HUES48 (cell line): ENCODE measurements around the gene FSHB.

Experiments
- H3K27ac ChIP-seq: one replicate; pipeline ENCODE4 v1.7.0; 2013; ENCODE audit warnings: low read depth, low read length, inconsistent platforms
- H3K27me3 ChIP-seq: 2 replicates; pipeline ENCODE4 v1.6.1; 2013; ENCODE audit warnings: mild to moderate bottlenecking, low read length; ENCODE audit not compliant: control insufficient read depth, insufficient read depth
- H3K36me3 ChIP-seq: 2 replicates; pipeline ENCODE4 v1.6.1; 2013; ENCODE audit warnings: low read length; ENCODE audit not compliant: control insufficient read depth, insufficient read depth
- H3K4me1 ChIP-seq: 2 replicates; pipeline ENCODE4 v1.6.1; 2013; ENCODE audit warnings: mild to moderate bottlenecking, low read length; ENCODE audit not compliant: control insufficient read depth, insufficient read depth
- H3K4me3 ChIP-seq: 2 replicates; pipeline ENCODE4 v1.5.1; 2013; ENCODE audit warnings: mild to moderate bottlenecking, low read depth, low read length
- H3K9ac ChIP-seq: 2 replicates; pipeline ENCODE4 v1.6.1; 2013; ENCODE audit warnings: mild to moderate bottlenecking, low read depth, low read length, moderate library complexity
- H3K9me3 ChIP-seq: 2 replicates; pipeline ENCODE4 v1.6.1; 2013; ENCODE audit warnings: low read length; ENCODE audit not compliant: control insufficient read depth, insufficient read depth

Gene FSHB

GRCh38 chr11:30225642-30226041 lies 5.2 kb upstream of the FSHB start:
- H3K36me3 ChIP-seq: no peaks in the 10 kb centered on the region
- no peak overlapping the region for H3K4me3 ChIP-seq
- no peak overlapping the region for H3K27ac ChIP-seq

DNA sequence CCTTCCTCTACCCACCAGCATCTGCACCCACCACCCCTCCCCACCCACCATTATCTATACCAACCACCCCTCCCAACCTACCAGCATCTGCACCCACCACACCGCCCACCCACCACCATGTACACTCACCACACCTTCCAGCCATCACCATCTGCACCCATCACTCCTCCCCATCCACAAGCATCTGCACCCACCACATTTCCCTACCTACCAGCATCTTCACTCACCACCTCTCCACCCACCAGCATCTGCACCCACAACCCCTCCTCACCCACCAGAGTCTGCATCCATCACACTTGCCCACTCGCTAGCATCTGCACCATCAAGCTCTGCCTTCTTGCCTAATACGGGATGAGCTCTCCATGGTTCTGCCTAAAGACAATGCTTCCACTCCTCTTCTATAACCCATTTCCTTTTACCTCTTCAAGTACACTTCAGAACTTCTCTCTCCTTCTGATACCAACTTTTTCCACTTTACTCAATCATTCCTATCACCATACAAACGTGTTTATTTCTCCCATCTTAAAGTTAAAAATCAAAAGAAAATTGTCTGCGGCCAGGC lies 2.4 kb upstream of the FSHB start:
- Histone ChIP-seq H3K27me3 (no peaks in the 10 kb centered on the region), H3K4me1 (no peaks in the 10 kb centered on the region), H3K4me3 (no peak overlapping the region), H3K36me3 (no peaks in the 10 kb centered on the region), H3K9me3 (0 out of 2 replicates have a peak, but pooled peaks cover 5% of the 10 kb centered on the region), H3K9ac (no peak overlapping the region), H3K27ac (no peak overlapping the region)

More at GRCh38 chr11:30225642-30226041, 5.2 kb upstream of the FSHB start:
- no peaks in the 10 kb centered on the region for H3K27me3 ChIP-seq
- H3K9ac ChIP-seq: no peak overlapping the region
- 0 out of 2 replicates have a peak, but pooled peaks cover 5% of the 10 kb centered on the region for H3K9me3 ChIP-seq
- H3K4me1 ChIP-seq: no peaks in the 10 kb centered on the region

GRCh38 chr11:30239025-30239424 lies 8.2 kb downstream of the FSHB start:
- H3K9ac ChIP-seq: no peak overlapping the region
- no peaks in the 10 kb centered on the region for H3K27me3 ChIP-seq
- no peak overlapping the region for H3K4me3 ChIP-seq
- no peaks in the 10 kb centered on the region for H3K36me3 ChIP-seq
- H3K27ac ChIP-seq: no peak overlapping the region
- no peaks in the 10 kb centered on the region for H3K9me3 ChIP-seq
- H3K4me1 ChIP-seq: no peaks in the 10 kb centered on the region

DNA sequence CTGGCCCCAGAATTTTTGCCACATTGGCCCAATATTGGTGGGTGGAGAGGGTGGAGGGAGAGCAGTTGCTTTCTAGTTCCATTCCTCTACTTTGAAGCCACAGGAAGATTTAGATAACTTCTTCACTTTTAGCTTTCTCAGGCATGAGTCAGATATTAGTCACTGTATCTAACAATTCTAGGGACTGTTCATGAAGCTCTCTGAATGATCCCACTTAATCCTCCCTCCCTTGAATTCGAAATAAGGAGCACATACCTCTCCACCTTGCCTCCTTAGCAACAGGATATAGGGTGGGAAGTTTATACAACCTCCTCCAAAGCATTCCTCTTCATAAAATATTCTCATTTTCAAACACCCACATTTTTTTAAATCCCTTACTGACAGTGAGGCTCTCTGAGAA lies 13.5 kb downstream of the FSHB start:
- Histone ChIP-seq H3K36me3 (no peaks in the 10 kb centered on the region), H3K9ac (no peak overlapping the region), H3K9me3 (no peaks in the 10 kb centered on the region), H3K4me1 (no peaks in the 10 kb centered on the region), H3K27ac (no peak overlapping the region), H3K27me3 (no peaks in the 10 kb centered on the region), H3K4me3 (no peak overlapping the region)

DNA sequence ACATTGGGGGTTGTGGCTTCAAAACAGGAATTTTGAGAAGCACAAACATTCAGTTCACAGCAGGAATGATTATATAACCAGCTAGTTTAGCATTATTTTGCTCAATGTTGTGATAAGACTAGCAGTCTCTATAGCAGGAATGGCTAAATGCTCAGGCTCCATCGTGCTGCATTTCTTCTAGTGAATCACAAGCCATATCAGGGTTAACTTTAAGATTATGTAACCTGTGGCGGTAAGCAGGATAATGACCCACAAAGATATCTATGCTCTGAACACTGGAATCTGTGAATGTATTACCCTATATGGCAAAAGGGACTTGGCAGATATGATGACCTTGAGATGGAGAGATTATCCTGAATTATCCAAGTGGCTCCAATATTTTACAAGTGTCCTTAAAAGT lies 14.8 kb downstream of the FSHB start:
- H3K9me3 ChIP-seq: no peaks in the 10 kb centered on the region
- H3K9ac ChIP-seq: no peak overlapping the region
- no peaks in the 10 kb centered on the region for H3K4me1 ChIP-seq
- no peaks in the 10 kb centered on the region for H3K27me3 ChIP-seq
- no peak overlapping the region for H3K27ac ChIP-seq
- no peak overlapping the region for H3K4me3 ChIP-seq
- no peaks in the 10 kb centered on the region for H3K36me3 ChIP-seq

GRCh38 chr11:30254307-30255298 lies 23.8 kb downstream of the FSHB start:
- Histone ChIP-seq H3K4me3 (no peak overlapping the region), H3K9ac (no peak overlapping the region), H3K27ac (no peak overlapping the region), H3K36me3 (no peaks in the 10 kb centered on the region), H3K9me3 (no peaks in the 10 kb centered on the region), H3K4me1 (no peaks in the 10 kb centered on the region), H3K27me3 (no peaks in the 10 kb centered on the region)

- Histone ChIP-seq H3K9me3 (no peaks in the 10 kb centered on the region), H3K36me3 (no peaks in the 10 kb centered on the region), H3K27me3 (no peaks in the 10 kb centered on the region), H3K9ac (no peak overlapping the region), H3K27ac (no peak overlapping the region), H3K4me3 (no peak overlapping the region), H3K4me1 (no peaks in the 10 kb centered on the region)
Observed at GRCh38 chr11:30255637-30256036, 24.8 kb downstream of the FSHB start.

GRCh38 chr11:30257058-30257457 lies 26.2 kb downstream of the FSHB start:
- Histone ChIP-seq H3K9ac (no peak overlapping the region), H3K27ac (no peak overlapping the region), H3K4me3 (no peak overlapping the region), H3K36me3 (no peaks in the 10 kb centered on the region), H3K27me3 (no peaks in the 10 kb centered on the region), H3K4me1 (no peaks in the 10 kb centered on the region), H3K9me3 (no peaks in the 10 kb centered on the region)

DNA sequence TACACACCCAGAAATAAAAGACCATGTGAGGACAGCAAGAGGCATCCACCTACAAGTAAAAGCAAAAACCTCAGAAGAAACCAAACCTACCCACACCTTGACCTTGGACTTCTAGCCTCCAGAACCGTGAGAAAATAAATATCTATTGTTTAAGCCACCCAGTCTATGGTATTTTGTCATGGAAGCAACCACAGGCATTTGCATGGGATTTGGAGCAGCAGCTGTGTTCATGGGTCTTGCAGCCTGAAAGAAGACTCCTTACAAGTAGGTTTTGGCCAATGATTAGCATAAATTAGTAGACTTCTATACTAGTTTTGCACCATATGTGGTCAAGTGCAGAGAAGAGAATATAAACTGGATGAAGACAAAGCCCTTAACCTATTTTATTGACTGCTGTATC lies 27.9 kb downstream of the FSHB start:
- no peak overlapping the region for H3K9ac ChIP-seq
- H3K9me3 ChIP-seq: no peaks in the 10 kb centered on the region
- no peak overlapping the region for H3K4me3 ChIP-seq
- no peak overlapping the region for H3K27ac ChIP-seq
- no peaks in the 10 kb centered on the region for H3K27me3 ChIP-seq
- H3K36me3 ChIP-seq: no peaks in the 10 kb centered on the region
- H3K4me1 ChIP-seq: no peaks in the 10 kb centered on the region

GRCh38 chr11:30260813-30261212 lies 30.0 kb downstream of the FSHB start:
- H3K27ac ChIP-seq: no peak overlapping the region
- H3K27me3 ChIP-seq: no peaks in the 10 kb centered on the region
- H3K4me3 ChIP-seq: no peak overlapping the region
- H3K4me1 ChIP-seq: no peaks in the 10 kb centered on the region
- no peaks in the 10 kb centered on the region for H3K36me3 ChIP-seq
- no peaks in the 10 kb centered on the region for H3K9me3 ChIP-seq
- no peak overlapping the region for H3K9ac ChIP-seq

GRCh38 chr11:30261821-30262220 lies 31.0 kb downstream of the FSHB start:
- H3K9me3 ChIP-seq: no peaks in the 10 kb centered on the region
- H3K36me3 ChIP-seq: no peaks in the 10 kb centered on the region
- H3K27ac ChIP-seq: no peak overlapping the region
- H3K9ac ChIP-seq: no peak overlapping the region
- H3K4me1 ChIP-seq: no peaks in the 10 kb centered on the region
- H3K4me3 ChIP-seq: no peak overlapping the region
- H3K27me3 ChIP-seq: no peaks in the 10 kb centered on the region
